ENCODE data around the gene EEF1AKMT2. TPM values are rescaled to one million over a fixed set of nuclear protein-coding genes. Genes with fewer than 3 reads are reported as not detected.

Gene EEF1AKMT2
- total RNA-seq, 1 donor from 2014 or later = 19.1 TPM

- Mint-ChIP-seq H3K4me1 (ENCODE audit: low read depth, unreplicated experiment) (peaks cover 44% of the 10 kb centered on the region), H3K27me3 (ENCODE audit: low read depth, unreplicated experiment) (no peaks in the 10 kb centered on the region), H3K4me3 (ENCODE audit: unreplicated experiment) (no peak overlapping the region), H3K36me3 (ENCODE audit: low read depth, unreplicated experiment) (peaks cover 9% of the 10 kb centered on the region), H3K27ac (ENCODE audit: unreplicated experiment) (no peak overlapping the region), H3K9me3 (ENCODE audit: unreplicated experiment) (no peaks in the 10 kb centered on the region)
- H2AFZ ChIP-seq (ENCODE audit: low read depth, low read length) = no peak overlapping the region
- H4K20me1 ChIP-seq (ENCODE audit: insufficient read depth, low read length) = peaks cover 99% of the 10 kb centered on the region
- DNase-seq (ENCODE audit: low read depth) (no peak), FAIRE-seq (no peak)
- H3K4me1 ChIP-seq (ENCODE audit: insufficient read depth, low read length) = peaks cover 33% of the 10 kb centered on the region
- no peak overlapping the region for H3K9ac ChIP-seq (ENCODE audit: low read length)
- H3K9me3 ChIP-seq (ENCODE audit: insufficient read depth, low read depth, low read length) = no peaks in the 10 kb centered on the region
- no peak overlapping the region for H3K27ac ChIP-seq (ENCODE audit: low read depth, low read length)
- H3K79me2 ChIP-seq (ENCODE audit: insufficient read depth, low read length) = peaks cover 53% of the 10 kb centered on the region
- no peaks in the 10 kb centered on the region for H3K36me3 ChIP-seq (ENCODE audit: insufficient read depth, low read length)
- no peak overlapping the region for H3K4me3 ChIP-seq (ENCODE audit: insufficient read depth, low read depth, low read length)
- H3K27me3 ChIP-seq (ENCODE audit: insufficient read depth, low read length) = no peaks in the 10 kb centered on the region
- TF ChIP-seq, protein P1, sequence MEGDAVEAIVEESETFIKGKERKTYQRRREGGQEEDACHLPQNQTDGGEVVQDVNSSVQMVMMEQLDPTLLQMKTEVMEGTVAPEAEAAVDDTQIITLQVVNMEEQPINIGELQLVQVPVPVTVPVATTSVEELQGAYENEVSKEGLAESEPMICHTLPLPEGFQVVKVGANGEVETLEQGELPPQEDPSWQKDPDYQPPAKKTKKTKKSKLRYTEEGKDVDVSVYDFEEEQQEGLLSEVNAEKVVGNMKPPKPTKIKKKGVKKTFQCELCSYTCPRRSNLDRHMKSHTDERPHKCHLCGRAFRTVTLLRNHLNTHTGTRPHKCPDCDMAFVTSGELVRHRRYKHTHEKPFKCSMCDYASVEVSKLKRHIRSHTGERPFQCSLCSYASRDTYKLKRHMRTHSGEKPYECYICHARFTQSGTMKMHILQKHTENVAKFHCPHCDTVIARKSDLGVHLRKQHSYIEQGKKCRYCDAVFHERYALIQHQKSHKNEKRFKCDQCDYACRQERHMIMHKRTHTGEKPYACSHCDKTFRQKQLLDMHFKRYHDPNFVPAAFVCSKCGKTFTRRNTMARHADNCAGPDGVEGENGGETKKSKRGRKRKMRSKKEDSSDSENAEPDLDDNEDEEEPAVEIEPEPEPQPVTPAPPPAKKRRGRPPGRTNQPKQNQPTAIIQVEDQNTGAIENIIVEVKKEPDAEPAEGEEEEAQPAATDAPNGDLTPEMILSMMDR (IDR thresholded peaks at IDR 0.05; ENCODE audit: insufficient read depth, low read depth, low read length) = no peak
- no peak for TF ChIP-seq EZH2 (IDR thresholded peaks at IDR 0.05; ENCODE audit: insufficient read depth, low read length)
- H3K4me2 ChIP-seq (ENCODE audit: low read length) = no peak overlapping the region
Measured at GRCh38 chr10:124737708-124738107, 54.0 kb downstream of the EEF1AKMT2 start.

DNA sequence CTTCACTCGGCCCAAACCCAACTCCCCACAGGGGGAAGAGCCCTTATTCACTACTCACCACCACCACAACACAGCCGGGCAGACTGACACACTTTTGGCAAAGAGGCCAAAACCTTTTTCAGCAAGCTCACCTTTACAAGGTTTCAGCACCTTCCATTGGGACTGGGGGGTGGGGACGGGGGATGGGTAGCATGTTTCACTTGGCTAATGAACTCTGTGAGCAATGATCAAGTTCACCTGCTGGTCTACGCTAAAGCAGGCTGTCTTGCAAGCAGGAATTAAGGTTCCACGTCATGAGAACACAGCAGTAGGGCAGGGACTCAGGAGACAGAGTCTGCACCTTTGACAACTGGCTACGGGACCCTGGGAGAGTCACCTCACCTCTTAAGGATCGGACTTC, 54.5 kb downstream of the EEF1AKMT2 start:
- DNase-seq (ENCODE audit: low read depth) = no peak
- Histone ChIP-seq H3K36me3 (ENCODE audit: insufficient read depth, low read length) (no peaks in the 10 kb centered on the region), H2AFZ (ENCODE audit: low read depth, low read length) (no peak overlapping the region), H3K4me2 (ENCODE audit: low read length) (no peak overlapping the region), H3K27me3 (ENCODE audit: insufficient read depth, low read length) (no peaks in the 10 kb centered on the region), H3K4me3 (ENCODE audit: insufficient read depth, low read depth, low read length) (no peak overlapping the region), H3K4me1 (ENCODE audit: insufficient read depth, low read length) (peaks cover 29% of the 10 kb centered on the region), H3K27ac (ENCODE audit: low read depth, low read length) (no peak overlapping the region), H3K9me3 (ENCODE audit: insufficient read depth, low read depth, low read length) (no peaks in the 10 kb centered on the region), H3K79me2 (ENCODE audit: insufficient read depth, low read length) (peaks cover 48% of the 10 kb centered on the region), H4K20me1 (ENCODE audit: insufficient read depth, low read length) (peaks cover 97% of the 10 kb centered on the region), H3K9ac (ENCODE audit: low read length) (no peak overlapping the region)
- Mint-ChIP-seq H3K4me1 (ENCODE audit: low read depth, unreplicated experiment) (peaks cover 44% of the 10 kb centered on the region), H3K27ac (ENCODE audit: unreplicated experiment) (no peak overlapping the region), H3K27me3 (ENCODE audit: low read depth, unreplicated experiment) (no peaks in the 10 kb centered on the region), H3K4me3 (ENCODE audit: unreplicated experiment) (no peak overlapping the region), H3K36me3 (ENCODE audit: low read depth, unreplicated experiment) (peaks cover 9% of the 10 kb centered on the region), H3K9me3 (ENCODE audit: unreplicated experiment) (no peaks in the 10 kb centered on the region)
- FAIRE-seq = no peak
- no peak for TF ChIP-seq EZH2 (IDR thresholded peaks at IDR 0.05; ENCODE audit: insufficient read depth, low read length)
- TF ChIP-seq, protein P1 (IDR thresholded peaks at IDR 0.05; ENCODE audit: insufficient read depth, low read depth, low read length) = no peak

DNA sequence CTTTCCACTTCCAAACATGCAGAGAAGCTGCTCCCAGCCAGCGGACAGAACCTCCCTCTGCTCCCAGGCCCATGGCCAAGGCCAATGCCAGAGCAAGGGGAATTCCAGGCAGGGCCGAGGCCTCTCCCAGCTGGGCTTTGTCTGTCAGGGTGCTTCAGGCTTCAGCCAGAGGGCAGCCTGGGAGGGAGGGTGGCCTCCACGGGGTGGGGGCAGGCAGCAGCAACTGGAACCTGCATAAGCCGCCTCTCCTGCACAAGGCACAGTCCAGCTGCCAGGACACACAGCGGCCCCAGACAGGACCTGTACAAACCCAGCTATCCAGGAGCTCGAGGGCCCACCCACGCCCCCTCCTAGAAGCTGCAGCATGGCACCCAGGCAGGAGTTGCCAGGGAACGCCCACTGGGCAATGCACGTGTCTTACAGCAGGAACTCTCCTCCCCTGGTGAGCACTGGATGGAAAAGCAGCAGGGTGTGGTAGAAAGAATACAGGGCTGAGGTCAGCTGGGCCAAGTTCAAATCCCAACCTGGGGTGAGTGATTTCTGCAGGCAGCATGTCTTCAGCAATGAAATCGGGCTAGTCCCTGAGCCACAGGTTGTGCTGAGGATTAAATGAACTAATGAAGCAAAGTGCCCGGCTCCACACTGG, 55.1 kb downstream of the EEF1AKMT2 start:
- H3K36me3 Mint-ChIP-seq (ENCODE audit: low read depth, unreplicated experiment) = peaks cover 9% of the 10 kb centered on the region
- Histone ChIP-seq H4K20me1 (ENCODE audit: insufficient read depth, low read length) (peaks cover 94% of the 10 kb centered on the region), H3K9ac (ENCODE audit: low read length) (no peak overlapping the region), H3K36me3 (ENCODE audit: insufficient read depth, low read length) (no peaks in the 10 kb centered on the region), H2AFZ (ENCODE audit: low read depth, low read length) (no peak overlapping the region), H3K27me3 (ENCODE audit: insufficient read depth, low read length) (no peaks in the 10 kb centered on the region), H3K4me3 (ENCODE audit: insufficient read depth, low read depth, low read length) (no peak overlapping the region), H3K9me3 (ENCODE audit: insufficient read depth, low read depth, low read length) (no peaks in the 10 kb centered on the region), H3K27ac (ENCODE audit: low read depth, low read length) (no peak overlapping the region), H3K4me1 (ENCODE audit: insufficient read depth, low read length) (peaks cover 28% of the 10 kb centered on the region), H3K4me2 (ENCODE audit: low read length) (no peak overlapping the region), H3K79me2 (ENCODE audit: insufficient read depth, low read length) (peaks cover 48% of the 10 kb centered on the region)
- FAIRE-seq = no peak
- TF ChIP-seq, protein P1 (IDR thresholded peaks at IDR 0.05; ENCODE audit: insufficient read depth, low read depth, low read length) = no peak
- TF ChIP-seq EZH2 (IDR thresholded peaks at IDR 0.05; ENCODE audit: insufficient read depth, low read length) = no peak
- H3K4me3 Mint-ChIP-seq (ENCODE audit: unreplicated experiment) = no peak overlapping the region
- H3K27ac Mint-ChIP-seq (ENCODE audit: unreplicated experiment) = peak overlapping the region; percentile 7
- H3K9me3 Mint-ChIP-seq (ENCODE audit: unreplicated experiment) = no peaks in the 10 kb centered on the region
- peak; percentile 46 for DNase-seq (ENCODE audit: low read depth)
- no peaks in the 10 kb centered on the region for H3K27me3 Mint-ChIP-seq (ENCODE audit: low read depth, unreplicated experiment)
- H3K4me1 Mint-ChIP-seq (ENCODE audit: low read depth, unreplicated experiment) = peaks cover 44% of the 10 kb centered on the region
